Trophoblast cell (in vitro differentiated cells and primary cell): Measurements from ENCODE around the gene HSPB9.

Experiments used
- DNase-seq, 2 donors: peaks; one replicate each; pipeline ENCODE4 v3.0.0-alpha.2; 2016
- H2AFZ ChIP-seq: 2 replicates; pipeline ENCODE4 v1.6.1; 2013; ENCODE audit warnings: low read length, moderate library complexity, mild to moderate bottlenecking; ENCODE audit not compliant: insufficient read depth, poor library complexity
- H2AK5ac ChIP-seq: 2 replicates; pipeline ENCODE4 v1.6.1; 2013; ENCODE audit warnings: mild to moderate bottlenecking, low read length
- H2BK120ac ChIP-seq: 2 replicates; pipeline ENCODE4 v1.6.1; 2013; ENCODE audit warnings: low read length, mild to moderate bottlenecking, moderate library complexity; ENCODE audit not compliant: insufficient read depth, poor library complexity
- H2BK12ac ChIP-seq: 2 replicates; pipeline ENCODE4 v1.6.1; 2013; ENCODE audit warnings: mild to moderate bottlenecking, low read length, moderate library complexity
- H2BK5ac ChIP-seq: 2 replicates; pipeline ENCODE4 v1.6.1; 2013; ENCODE audit warnings: low read length, low read depth, moderate library complexity, mild to moderate bottlenecking; ENCODE audit not compliant: poor library complexity
- H3K14ac ChIP-seq: 2 replicates; pipeline ENCODE4 v1.6.1; 2013; ENCODE audit warnings: mild to moderate bottlenecking, low read length
- H3K18ac ChIP-seq: 2 replicates; pipeline ENCODE4 v1.6.1; 2013; ENCODE audit warnings: mild to moderate bottlenecking, low read length
- H3K23ac ChIP-seq: 2 replicates; pipeline ENCODE4 v1.6.1; 2013; ENCODE audit warnings: low read length
- H3K27ac ChIP-seq: 2 replicates; pipeline ENCODE4 v1.5.1; 2013; ENCODE audit warnings: low read depth, mild to moderate bottlenecking, inconsistent platforms, low read length, moderate library complexity
- H3K27me3 ChIP-seq: 2 replicates; pipeline ENCODE4 v1.6.1; 2013; ENCODE audit warnings: inconsistent platforms, mild to moderate bottlenecking, low read length, moderate library complexity; ENCODE audit not compliant: insufficient read depth
- H3K36me3 ChIP-seq, 2 experiments: 1 replicate in 1 of 2; 2 replicates in 1 of 2; pipeline ENCODE4 v1.6.1; 2013; ENCODE audit warnings: low read length in 2 of 2, mild to moderate bottlenecking in 2 of 2, moderate library complexity in 1 of 2; ENCODE audit not compliant: insufficient read depth in 2 of 2, control insufficient read depth in 1 of 2
- H3K4ac ChIP-seq: 2 replicates; pipeline ENCODE4 v1.6.1; 2013; ENCODE audit warnings: low read depth, mild to moderate bottlenecking, low read length, moderate library complexity
- H3K4me1 ChIP-seq, 2 experiments: 1 replicate in 1 of 2; 2 replicates in 1 of 2; pipeline ENCODE4 v1.6.1; 2013; ENCODE audit warnings: low read length in 2 of 2, mild to moderate bottlenecking in 2 of 2, moderate library complexity in 1 of 2; ENCODE audit not compliant: insufficient read depth in 2 of 2, control insufficient read depth in 1 of 2
- H3K4me2 ChIP-seq: 2 replicates; pipeline ENCODE4 v1.6.1; 2013; ENCODE audit warnings: inconsistent platforms, mild to moderate bottlenecking, low read length, moderate library complexity
- H3K4me3 ChIP-seq: 2 replicates; pipeline ENCODE4 v1.5.1; 2013; ENCODE audit warnings: mild to moderate bottlenecking, low read depth, low read length, inconsistent platforms
- H3K79me1 ChIP-seq: one replicate; pipeline ENCODE4 v1.6.1; 2013; ENCODE audit warnings: low read length
- H3K79me2 ChIP-seq: 2 replicates; pipeline ENCODE4 v1.6.1; 2013; ENCODE audit warnings: low read length, mild to moderate bottlenecking; ENCODE audit not compliant: control insufficient read depth, insufficient read depth, poor library complexity
- H3K9ac ChIP-seq: 2 replicates; pipeline ENCODE4 v1.6.1; 2013; ENCODE audit warnings: mild to moderate bottlenecking, low read length
- H3K9me3 ChIP-seq: 2 replicates; pipeline ENCODE4 v1.6.1; 2013; ENCODE audit warnings: low read depth, mild to moderate bottlenecking, control low read depth, inconsistent platforms, low read length; ENCODE audit not compliant: insufficient read depth
- H4K12ac ChIP-seq: 2 replicates; pipeline ENCODE4 v1.6.1; 2013; ENCODE audit warnings: low read depth, mild to moderate bottlenecking, low read length, moderate library complexity
- H4K8ac ChIP-seq: 2 replicates; pipeline ENCODE4 v1.6.1; 2013; ENCODE audit warnings: low read depth, mild to moderate bottlenecking, low read length, moderate library complexity
- H4K91ac ChIP-seq: one replicate; pipeline ENCODE4 v1.6.1; 2013; ENCODE audit warnings: low read depth, mild to moderate bottlenecking, low read length, moderate library complexity
- WGBS: extraction: QIAGEN DNeasy Blood & Tissue Kit; methylation state at CpG from one replicate; pipeline ENCODE4 v1.1.7; 2013; ENCODE audit warnings: missing lambda C conversion rate; ENCODE audit not compliant: insufficient read length, insufficient coverage; ENCODE audit errors: extremely low coverage; 5-methylcytosine and 5-hydroxymethylcytosine counted together

Gene HSPB9

GRCh38 chr17:42078396-42079043 lies 44.1 kb upstream of the HSPB9 start:
- Histone ChIP-seq H3K36me3 (no peaks in the 10 kb centered on the region), H3K27me3 (peaks cover 3% of the 10 kb centered on the region), H3K79me2 (no peaks in the 10 kb centered on the region), H2BK120ac (no peak overlapping the region), H3K79me1 (no peaks in the 10 kb centered on the region), H4K8ac (no peak overlapping the region), H4K12ac (no peak overlapping the region), H3K4me3 (no peak overlapping the region), H3K9ac (no peak overlapping the region), H3K4me2 (no peak overlapping the region), H4K91ac (no peak overlapping the region), H3K27ac (no peak overlapping the region), H2AFZ (no peak overlapping the region), H3K9me3 (no peaks in the 10 kb centered on the region), H3K4ac (no peak overlapping the region), H2BK12ac (no peak overlapping the region), H3K4me1 (no peaks in the 10 kb centered on the region), H2BK5ac (no peak overlapping the region), H2AK5ac (no peak overlapping the region), H3K18ac (no peak overlapping the region), H3K14ac (no peak overlapping the region), H3K23ac (no peak overlapping the region)
- WGBS: no CpG with 5 or more reads among the region's 8 CpGs
- DNase-seq: peak in 1 of 2 donors; percentile 37

- Histone ChIP-seq H3K18ac (no peak overlapping the region), H2BK5ac (no peak overlapping the region), H2BK12ac (no peak overlapping the region), H4K12ac (no peak overlapping the region), H3K4me2 (no peak overlapping the region), H3K79me2 (no peaks in the 10 kb centered on the region), H4K8ac (no peak overlapping the region), H3K9ac (no peak overlapping the region), H4K91ac (no peak overlapping the region), H3K79me1 (no peaks in the 10 kb centered on the region), H3K27ac (no peak overlapping the region), H3K23ac (no peak overlapping the region), H3K14ac (no peak overlapping the region), H3K4me3 (no peak overlapping the region), H3K4ac (no peak overlapping the region), H2AFZ (no peak overlapping the region), H3K4me1 (no peaks in the 10 kb centered on the region), H3K27me3 (no peaks in the 10 kb centered on the region), H3K36me3 (no peaks in the 10 kb centered on the region), H2BK120ac (no peak overlapping the region), H2AK5ac (no peak overlapping the region), H3K9me3 (no peaks in the 10 kb centered on the region)
- no peak for DNase-seq
- WGBS: no CpG with 5 or more reads among the region's 2 CpGs
These were observed 43.1 kb upstream of the HSPB9 start for GRCh38 chr17:42079541-42079940.

GRCh38 chr17:42081516-42082129 lies 41.0 kb upstream of the HSPB9 start:
- Histone ChIP-seq H2BK120ac (no peak overlapping the region), H3K27me3 (no peaks in the 10 kb centered on the region), H3K4me2 (no peak overlapping the region), H3K9me3 (no peaks in the 10 kb centered on the region), H3K23ac (no peak overlapping the region), H2AFZ (no peak overlapping the region), H3K9ac (no peak overlapping the region), H3K27ac (no peak overlapping the region), H3K18ac (no peak overlapping the region), H3K4ac (no peak overlapping the region), H3K14ac (no peak overlapping the region), H2BK12ac (no peak overlapping the region), H3K4me1 (no peaks in the 10 kb centered on the region), H3K79me2 (no peaks in the 10 kb centered on the region), H2AK5ac (no peak overlapping the region), H2BK5ac (no peak overlapping the region), H3K79me1 (no peaks in the 10 kb centered on the region), H3K36me3 (no peaks in the 10 kb centered on the region), H3K4me3 (no peak overlapping the region), H4K12ac (no peak overlapping the region), H4K8ac (no peak overlapping the region), H4K91ac (no peak overlapping the region)
- DNase-seq: no peak
- no CpG with 5 or more reads among the region's 9 CpGs for WGBS

GRCh38 chr17:42087042-42087701 lies 35.4 kb upstream of the HSPB9 start:
- no peak overlapping the region for H3K9ac ChIP-seq
- H4K12ac ChIP-seq: no peak overlapping the region
- no peak overlapping the region for H2AFZ ChIP-seq
- no peak overlapping the region for H3K4me2 ChIP-seq
- H4K8ac ChIP-seq: no peak overlapping the region
- H3K27me3 ChIP-seq: no peaks in the 10 kb centered on the region
- no peak overlapping the region for H2BK120ac ChIP-seq
- no peak overlapping the region for H2BK5ac ChIP-seq
- H2BK12ac ChIP-seq: no peak overlapping the region
- DNase-seq: no peak
- H2AK5ac ChIP-seq: no peak overlapping the region
- H3K4me3 ChIP-seq: no peak overlapping the region
- no peaks in the 10 kb centered on the region for H3K36me3 ChIP-seq
- H4K91ac ChIP-seq: no peak overlapping the region
- H3K18ac ChIP-seq: no peak overlapping the region
- H3K23ac ChIP-seq: no peak overlapping the region
- no CpG with 5 or more reads among the region's 7 CpGs for WGBS
- no peaks in the 10 kb centered on the region for H3K4me1 ChIP-seq
- H3K14ac ChIP-seq: no peak overlapping the region
- peaks cover 2% of the 10 kb centered on the region for H3K9me3 ChIP-seq
- no peaks in the 10 kb centered on the region for H3K79me2 ChIP-seq
- no peaks in the 10 kb centered on the region for H3K79me1 ChIP-seq
- no peak overlapping the region for H3K4ac ChIP-seq
- H3K27ac ChIP-seq: no peak overlapping the region
